ENCODE data around the gene FBXL20.

DNA sequence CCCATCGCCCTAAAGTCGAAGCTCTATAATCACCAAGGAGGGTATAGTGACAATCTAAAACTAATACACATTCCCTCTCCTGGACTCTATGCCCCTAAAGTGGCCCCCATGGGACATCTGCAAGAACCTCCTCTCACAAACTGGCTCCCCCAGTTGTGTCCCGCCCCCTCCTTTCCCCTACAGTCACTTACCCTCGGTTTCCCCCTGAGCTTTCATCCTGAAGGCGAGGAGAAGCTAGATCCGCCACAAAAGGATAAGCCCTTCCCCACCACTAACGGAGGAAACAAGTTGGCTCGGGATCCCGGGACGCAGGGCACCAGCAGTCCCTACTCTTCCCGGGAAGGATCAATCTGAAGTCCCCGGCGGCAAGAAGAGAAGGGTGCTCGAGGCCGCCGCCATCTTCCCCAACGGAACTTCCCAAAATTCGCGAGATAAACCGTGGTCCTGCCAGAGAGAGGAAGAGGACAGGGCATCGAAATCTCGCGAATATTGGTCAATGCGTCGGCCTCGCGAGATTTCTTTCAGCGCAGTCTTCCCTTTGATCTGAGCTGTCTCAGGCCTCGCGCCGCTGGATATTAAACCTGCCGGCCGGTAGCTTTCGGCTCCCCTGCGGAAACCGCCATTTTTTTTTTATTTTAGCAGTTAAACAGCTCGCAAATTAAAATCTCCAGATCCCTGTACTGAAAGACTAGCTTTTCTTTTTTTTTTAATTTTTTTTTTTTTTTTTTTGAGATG lies 49.6 kb upstream of the FBXL20 start, which contains the start of gene MED1:
- TF ChIP-seq NFATC4 (CRISPR knock-in tag; IDR thresholded peaks at IDR 0.05) = no peak
- TF ChIP-seq, protein P1, sequence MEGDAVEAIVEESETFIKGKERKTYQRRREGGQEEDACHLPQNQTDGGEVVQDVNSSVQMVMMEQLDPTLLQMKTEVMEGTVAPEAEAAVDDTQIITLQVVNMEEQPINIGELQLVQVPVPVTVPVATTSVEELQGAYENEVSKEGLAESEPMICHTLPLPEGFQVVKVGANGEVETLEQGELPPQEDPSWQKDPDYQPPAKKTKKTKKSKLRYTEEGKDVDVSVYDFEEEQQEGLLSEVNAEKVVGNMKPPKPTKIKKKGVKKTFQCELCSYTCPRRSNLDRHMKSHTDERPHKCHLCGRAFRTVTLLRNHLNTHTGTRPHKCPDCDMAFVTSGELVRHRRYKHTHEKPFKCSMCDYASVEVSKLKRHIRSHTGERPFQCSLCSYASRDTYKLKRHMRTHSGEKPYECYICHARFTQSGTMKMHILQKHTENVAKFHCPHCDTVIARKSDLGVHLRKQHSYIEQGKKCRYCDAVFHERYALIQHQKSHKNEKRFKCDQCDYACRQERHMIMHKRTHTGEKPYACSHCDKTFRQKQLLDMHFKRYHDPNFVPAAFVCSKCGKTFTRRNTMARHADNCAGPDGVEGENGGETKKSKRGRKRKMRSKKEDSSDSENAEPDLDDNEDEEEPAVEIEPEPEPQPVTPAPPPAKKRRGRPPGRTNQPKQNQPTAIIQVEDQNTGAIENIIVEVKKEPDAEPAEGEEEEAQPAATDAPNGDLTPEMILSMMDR (IDR thresholded peaks at IDR 0.05) = no peak

Measured in WTC11 (cell line).